NOMO-1 treated with DMSO at 0.1 percent for 48 hours (cell line): ENCODE results near the gene ASAH2.
"Not testable (repeated sequence)": the region's sequence is repeated elsewhere in the genome, so short reads cannot be mapped to it uniquely, and the experiment has no call there.

Experiments
- DNase-seq: peaks from one replicate; lab custom pipeline; 2025; ENCODE audit not compliant: unreplicated experiment; lab: John Stamatoyannopoulos, UW

Gene ASAH2

DNA sequence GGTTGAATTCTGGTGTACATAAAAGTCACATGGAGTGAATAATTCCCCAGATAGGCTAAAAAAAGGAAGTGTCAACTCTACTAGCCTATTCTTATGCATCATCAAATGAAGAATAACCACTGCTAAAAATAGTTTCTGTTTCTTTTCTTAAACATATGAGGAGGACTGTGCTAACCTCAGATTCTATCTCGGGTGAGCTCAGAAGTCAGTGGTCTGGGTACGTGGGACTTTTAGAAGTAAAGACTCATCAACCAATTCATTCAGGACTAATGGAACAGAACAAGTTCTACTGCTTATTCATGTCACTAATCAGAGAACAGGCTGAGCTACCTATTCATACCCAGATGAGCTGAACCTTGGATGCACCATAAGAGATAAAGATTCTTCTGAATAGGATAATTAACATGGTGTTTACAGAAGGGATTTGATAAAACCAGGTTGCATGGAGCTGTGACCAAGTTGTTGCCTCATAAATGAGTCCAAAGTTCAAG, 9.5 kb upstream of the ASAH2 start:
- DNase-seq, result peak; percentile 73

DNA sequence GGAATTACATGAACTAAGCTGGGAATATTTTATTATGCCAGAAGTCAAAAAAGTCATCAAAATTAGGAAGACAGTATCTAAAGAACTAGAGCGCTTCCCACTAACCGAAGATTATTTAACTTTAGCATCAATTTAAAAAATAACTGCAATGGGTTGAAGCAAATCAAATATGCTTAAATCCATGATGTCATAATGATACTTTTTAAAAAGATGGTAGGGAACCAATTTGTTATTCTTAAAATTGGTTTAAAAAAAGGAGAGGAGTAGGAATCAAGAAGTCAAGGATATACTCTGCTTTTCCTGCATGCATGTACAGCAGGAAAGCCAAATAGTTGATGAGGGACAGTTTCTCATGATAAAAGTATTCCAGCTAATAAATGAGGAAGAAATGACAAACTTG, 3.2 kb upstream of the ASAH2 start:
- DNase-seq, result no peak

DNA sequence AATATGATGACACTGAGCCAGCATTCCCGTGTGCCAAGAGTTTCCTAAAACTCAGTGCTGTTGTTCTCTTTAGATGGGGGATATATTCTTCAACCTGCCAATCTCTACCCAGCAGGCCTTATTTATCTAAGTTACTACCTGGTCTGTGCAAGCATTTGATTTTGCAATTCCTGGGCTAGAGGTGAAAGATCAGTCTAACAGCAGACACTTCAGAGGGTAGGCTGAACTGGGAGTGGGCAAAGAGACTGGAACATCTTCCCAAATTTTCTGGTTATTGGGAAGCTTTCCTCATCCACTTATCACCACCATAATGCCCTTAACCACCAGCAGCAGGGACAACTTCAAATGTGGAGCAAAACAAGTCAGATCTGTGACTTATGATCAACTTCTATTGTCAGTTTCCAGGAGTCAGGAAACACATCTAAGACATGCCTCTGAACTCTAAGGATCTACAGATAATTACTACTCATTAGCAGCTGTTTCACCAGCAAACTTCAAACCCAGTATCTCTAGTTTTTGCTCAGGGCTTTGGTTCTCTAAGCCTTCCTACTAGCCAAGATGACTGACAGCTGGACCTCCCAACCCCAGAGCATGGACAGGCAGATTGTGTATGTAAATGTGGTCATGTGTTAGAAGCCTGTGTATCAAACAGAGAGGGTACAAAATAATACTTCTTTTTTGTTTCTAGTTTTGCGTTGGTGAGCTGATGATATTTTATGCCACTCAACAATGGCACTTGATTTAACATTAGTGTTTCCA, 1.0 kb downstream of the ASAH2 start:
- no peak for DNase-seq

DNA sequence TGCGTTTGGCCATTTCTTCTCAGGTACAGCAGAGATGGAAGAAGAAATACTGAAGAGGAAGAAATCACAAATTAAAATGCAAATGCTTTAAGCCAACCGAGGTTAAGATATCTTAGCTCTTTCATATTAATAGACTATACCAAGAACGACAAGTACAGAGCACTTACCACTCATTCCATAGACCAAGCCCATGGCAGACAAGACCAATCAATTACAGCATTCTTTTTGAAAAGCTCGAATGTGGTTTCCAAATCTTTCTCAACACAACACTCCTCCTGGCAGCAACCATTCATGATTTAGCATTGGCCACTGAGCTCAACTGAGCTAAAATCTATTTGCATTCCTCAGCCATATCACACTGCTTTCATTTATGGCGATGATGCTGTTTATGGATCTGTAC, 2.7 kb downstream of the ASAH2 start:
- no peak for DNase-seq

DNA sequence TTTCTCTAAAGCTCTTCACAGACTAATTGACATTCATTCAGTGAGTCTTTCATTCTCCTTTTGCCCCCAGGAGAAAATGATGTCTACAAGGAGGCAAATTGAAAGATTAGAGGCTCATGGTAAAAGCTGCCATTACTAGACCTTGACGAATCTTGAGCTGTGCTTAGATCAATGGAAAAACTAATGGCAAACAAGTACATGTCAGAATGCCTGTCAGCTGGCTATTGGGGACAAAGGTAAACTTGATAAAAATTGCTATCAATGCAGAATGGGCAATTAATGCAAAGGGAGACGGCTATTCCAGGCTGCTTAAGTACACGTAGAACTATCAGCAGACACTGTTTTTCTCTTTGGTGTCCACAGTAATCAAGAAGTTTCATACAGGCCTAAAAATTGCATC, 3.3 kb downstream of the ASAH2 start:
- DNase-seq, result no peak

DNA sequence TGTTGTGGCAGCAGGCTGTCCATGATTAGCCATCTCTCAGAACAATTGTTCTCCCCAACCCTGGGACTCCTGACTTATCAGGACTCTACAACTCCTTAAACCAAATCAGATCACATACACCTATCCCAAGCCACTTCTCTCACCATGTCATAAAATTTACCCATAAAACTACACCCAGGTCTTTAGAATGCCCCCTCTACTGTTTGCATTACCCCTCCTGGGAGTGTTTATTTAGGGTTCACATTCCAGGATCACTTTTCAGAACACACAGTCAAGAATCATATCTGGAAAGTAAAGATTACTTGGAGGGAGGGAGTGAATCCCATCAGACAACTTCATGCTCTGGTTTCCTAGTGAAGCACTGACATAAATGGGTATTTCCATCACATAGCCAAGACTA, 7.1 kb downstream of the ASAH2 start:
- DNase-seq, result no peak

DNA sequence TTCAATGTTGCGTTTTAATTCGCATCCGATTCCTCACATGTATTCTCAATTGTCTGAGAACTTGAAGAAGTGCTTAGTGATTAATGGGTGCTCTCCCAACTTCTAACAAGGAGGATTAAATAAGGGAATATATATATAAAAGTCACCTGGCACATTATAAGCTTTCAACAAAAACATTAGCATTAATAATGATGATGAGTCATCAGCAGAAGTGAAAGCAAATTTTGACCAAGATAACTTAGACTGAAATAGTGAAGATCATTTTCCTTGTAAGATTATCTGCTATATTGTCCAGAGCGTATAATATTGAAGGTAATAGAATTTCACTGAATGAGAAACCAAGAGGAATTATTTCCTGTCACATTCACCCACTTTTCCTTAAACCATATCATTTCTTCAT, 8.5 kb downstream of the ASAH2 start:
- no peak for DNase-seq

DNA sequence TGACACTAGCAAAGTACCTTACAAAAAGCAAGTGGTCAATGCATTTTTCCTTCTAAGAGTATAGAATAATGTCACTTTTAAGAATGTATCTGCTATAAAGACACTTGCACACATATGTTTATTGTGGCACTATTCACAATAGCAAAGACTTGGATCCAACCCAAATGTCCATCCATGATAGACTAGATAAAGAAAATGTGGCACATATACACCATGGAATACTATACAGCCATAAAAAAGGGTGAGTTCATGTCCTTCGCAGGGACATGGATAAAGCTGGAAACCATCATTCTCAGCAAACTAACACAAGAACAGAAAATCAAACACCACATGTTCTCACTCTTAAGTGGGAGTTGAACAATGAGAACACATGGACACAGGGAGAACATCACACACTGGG, 9.8 kb downstream of the ASAH2 start:
- DNase-seq, result not testable (repeated sequence)

DNA sequence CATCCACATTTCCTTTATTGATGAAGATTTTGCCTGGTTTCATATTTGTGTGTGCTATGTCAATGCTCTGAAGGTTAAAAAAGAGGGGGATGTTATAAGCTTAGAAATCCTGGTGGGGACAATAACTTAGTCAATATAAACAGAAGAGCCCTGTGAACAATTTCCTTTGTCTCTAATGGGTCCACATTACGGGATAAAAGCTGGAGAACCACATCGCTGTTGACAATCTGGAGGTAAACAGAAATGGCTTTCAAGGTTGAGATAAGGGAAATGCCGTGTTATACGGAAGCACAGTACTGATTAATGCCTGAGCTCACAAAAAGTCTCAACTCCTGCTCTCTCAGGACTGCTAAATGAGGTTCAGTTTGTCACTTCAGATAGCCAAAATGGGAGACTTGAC, 16.8 kb downstream of the ASAH2 start:
- DNase-seq, result no peak

DNA sequence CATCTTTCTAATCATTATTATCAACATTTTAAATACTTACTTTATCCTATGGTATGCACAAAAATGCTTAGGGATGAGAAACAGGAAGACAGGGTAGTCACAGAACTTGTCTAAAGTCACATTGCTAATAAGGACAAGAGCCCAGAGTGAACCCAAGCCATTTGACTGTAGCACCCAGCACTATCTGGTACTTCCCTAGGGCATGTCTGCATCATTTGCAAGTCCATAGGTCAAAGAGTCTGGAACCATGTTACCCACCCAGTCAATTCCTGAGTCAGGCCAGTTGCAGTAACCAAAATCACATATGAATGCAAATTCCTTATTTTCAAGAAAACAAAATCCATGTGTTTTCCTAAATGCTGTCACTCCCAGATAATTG, 19.1 kb downstream of the ASAH2 start:
- no peak for DNase-seq

DNA sequence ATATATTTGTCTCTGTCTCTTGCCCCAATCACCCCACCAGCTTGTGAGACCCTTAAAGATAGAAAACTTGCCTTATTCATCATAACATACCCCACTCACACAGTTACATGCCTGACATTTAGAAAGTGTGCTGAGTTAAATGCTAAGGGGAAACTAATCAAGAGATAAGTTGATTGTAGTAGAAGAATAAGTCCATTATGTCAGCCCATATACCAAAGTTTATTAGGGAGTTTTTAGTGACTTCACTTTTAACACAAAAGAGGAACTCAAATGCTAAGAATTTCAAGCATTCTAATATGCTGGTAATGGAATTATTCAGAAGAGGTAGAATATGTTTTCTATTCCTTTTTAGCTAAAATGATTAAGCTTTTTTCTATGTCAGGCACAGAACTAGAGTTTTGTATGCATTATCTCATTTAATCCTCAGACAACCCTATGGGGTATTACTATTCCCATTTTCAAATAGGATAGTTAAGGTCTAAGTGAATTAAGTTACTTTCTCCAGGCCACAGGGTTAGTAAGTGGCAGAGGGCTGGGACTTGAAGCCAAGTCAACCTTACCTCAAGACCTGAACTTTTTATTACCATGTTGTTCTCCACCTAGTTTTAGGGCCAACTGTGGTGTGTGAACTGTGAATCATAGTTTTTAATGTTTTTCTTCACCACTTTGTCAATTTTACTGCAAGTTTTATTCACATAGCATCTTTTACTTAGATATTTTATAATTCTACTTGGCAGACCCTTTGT, 19.6 kb downstream of the ASAH2 start:
- no peak for DNase-seq

DNA sequence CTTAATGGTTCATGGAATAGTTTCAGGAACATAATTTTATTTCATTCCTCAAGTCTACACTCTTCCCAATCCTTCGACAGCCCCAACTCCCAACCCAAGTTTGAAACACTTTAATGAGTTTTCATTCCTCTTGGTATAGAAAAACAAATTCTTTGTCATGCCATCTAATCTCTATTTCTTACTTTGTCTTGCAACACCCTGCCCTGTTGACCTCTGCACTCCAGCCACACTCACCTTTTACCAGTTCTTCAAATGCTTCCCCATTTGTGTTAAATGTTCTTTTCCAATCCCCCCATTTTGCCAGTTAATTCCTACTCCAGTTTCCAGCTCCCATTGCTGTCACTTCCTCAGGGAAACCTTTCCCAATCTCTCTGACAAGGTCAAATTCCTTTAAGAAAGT, 21.9 kb downstream of the ASAH2 start:
- no peak for DNase-seq

DNA sequence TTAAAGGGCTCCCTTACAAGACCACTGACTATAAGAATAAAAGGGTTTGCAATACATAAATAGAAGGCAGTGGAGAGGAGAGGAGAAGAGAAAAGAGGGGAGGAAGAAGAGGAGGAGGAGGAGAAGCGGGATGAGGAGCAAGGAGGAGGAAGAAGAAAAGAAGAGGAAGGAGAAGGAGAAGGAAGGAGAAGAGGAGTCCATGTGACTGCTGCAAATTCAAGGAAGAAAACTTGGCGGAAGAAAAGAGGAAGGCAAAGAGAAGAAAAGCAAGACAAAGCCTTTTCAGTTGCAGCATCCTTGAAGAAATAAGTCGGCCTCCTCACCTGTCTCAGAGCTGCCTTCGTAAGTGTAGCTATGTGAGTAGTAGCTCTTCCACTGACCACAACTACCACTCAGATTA, 22.6 kb downstream of the ASAH2 start:
- no peak for DNase-seq

DNA sequence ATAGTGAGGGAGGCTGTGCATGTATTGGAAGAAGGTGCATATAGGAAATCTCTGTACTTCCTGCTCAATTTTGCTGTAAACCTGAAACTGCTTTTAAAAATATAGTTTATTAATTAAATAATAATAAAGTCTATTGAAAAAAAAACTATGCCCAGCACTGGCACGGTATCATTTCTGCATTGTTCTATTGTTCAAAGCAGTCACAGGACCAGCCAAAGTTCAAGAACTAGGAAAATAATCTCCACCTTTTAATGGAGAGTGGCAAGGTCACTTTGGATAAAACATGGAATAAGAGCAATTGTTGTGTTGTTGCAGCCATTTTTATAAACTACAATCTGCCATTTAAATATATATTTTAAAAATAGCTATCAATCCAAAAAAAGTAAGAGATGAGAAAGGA, 24.7 kb downstream of the ASAH2 start:
- no peak for DNase-seq

DNA sequence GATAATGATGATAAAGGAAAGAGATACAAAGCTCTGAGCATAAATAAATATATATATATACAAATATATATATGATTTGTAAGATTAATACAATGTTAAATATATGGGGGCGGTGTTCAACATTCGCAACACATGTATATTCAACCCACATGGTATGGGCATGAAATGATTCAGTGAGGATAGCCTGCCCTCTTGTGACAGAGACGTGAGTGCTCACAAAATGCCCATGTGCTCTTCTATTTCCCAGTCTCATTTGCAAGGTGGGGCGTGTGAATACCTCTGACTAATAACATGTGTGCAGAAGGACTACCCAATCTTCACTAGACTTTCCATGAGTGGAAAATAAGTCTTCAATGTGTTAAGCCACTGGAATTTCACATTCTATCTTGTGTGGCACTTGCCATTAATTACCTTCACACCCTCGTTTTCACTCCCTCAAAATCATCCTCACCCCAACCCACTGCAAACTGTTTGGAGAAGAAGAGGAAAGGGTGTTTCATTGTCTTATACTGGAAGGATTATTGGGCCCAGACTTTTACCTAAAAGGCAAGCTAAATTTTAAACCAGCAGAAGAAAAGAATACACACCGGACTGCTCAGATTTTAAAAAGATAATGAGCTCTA, 26.9 kb downstream of the ASAH2 start:
- DNase-seq, result peak; percentile 61

DNA sequence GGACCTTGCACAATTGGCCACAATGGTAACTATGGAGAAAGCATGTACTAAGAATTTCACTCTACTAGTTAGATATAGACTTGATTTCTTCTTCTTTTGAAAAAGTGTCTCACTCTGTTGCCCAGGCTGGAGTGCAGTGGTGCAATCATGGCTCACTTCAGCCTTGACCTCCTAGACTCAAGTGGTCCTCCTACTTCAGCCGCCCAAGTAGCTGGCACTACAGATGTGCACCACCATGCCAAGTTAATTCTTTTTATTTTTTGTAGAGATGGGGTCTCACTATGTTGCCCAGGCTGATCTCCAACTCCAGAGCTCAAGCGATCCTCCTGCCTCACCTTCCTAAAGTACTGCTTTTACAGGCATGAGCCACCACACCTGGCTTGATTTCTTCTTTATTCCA, 29.1 kb downstream of the ASAH2 start:
- DNase-seq, result no peak

DNA sequence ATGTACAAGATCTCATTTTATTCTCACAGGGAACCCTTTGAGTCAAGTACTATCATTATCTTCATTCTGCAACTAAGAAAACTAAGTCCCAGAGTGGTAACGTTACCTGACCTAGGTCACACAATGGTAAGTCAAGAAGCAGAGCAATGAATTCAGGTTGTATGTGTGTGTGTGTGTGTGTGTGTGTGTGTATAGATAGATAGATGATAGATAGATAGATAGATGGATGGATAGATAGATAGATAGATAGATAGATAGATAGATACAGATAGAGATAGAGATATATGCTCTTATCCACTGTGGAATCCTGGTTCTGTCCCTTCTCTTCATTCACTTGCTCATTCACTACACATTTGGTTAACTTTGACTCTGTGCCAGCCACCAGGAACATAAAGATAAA, 29.8 kb downstream of the ASAH2 start:
- no peak for DNase-seq

DNA sequence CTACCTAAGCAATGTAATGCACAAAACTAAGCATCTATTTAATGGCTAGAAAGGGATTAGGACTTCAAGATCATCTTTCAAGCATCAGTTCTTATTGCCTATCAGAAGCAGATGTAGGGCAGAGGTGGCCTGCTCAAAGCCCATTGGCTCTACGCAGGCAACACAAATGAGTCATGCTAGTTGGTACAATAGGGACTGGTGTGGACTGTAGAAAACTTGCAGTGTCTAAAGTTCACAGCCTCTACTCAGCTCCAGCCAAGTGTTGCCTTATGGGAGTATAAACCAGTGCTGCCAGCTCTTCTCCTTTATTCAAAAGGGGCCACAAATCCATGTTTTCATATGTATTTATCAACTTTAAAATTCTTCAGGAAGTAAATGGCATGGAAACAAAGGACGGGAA, 31.7 kb downstream of the ASAH2 start:
- DNase-seq, result no peak

DNA sequence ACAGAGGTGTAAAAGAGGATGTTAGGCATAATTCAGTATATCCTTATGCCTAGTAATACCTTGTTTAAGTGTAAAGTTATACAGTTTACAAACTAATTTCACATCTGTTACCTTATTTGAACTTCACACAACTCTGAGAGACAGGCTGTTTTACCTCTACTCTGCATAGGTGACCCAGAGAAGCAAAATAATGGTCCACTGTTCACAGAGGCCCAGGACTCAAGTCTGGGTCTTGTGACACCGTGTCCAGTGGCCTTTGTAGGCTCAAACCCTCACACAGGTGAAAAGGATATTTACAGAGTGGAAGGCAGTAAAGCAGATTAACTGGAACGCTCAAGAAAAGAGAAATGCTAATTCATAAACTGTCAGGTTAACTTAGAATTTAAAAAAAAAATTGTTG, 32.1 kb downstream of the ASAH2 start:
- no peak for DNase-seq

DNA sequence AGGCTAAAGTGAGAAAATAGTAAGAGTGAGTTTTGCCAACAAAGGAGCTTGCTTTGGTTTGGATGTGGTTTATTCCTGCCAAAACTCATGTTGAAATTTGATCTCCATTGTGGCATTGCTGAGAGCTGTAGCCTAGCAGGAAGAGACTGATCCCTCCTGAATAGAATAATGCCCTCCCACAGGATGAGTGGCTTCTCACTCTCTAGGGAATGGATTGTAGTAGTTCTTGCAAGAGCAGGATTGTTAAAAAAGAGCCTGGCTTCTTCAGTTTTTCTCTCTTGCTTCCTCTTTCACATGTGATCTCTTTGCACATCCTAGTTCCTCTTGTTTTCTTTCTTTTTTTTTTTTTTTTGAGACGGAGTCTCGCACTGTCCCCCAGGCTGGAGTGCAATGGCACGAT, 34.4 kb downstream of the ASAH2 start:
- peak; percentile 83 for DNase-seq

DNA sequence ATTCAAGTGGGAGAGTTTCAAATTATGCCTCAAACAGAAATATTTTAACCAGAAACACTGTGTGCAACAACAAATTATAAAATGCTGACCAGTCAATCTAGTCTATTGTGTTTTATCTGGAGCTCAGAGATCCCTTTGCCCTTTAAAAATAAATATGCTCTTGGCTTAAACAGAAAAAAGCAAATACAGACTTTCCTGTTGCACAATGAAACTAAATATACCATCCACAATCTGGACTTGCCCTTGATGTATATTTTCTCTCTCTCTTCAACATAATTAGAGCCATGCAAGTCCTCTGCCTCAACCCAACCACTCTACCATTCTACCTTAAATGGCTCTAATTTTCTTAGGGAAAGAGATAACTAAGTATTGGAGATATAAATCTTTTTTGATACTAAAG, 34.9 kb downstream of the ASAH2 start:
- DNase-seq, result no peak

DNA sequence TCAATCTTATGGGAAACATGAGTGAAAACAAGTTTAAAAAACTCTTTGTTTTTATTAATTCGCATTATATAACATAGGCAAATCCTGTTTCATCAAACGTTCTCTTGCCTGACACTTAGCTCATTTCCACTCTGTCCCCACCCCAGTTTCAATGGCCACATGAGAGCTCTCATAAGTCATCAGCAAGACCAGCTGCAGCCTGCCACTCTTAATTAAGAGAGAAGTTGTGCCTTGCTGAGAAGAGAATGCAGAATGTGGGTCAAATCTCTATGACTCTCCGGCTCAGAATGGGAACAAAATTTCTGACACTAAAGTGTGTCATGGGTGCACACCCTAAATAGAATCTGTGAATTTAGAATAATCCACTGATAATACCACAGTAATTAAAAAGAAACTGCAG, 39.6 kb downstream of the ASAH2 start:
- no peak for DNase-seq
